K562 (cell line): Measurements from ENCODE around the gene HOXB5. TPM values are rescaled to one million over a fixed set of nuclear protein-coding genes. Genes with fewer than 3 reads are reported as not detected.
A peak's percentile ranks its signal among the peaks of the same experiment; 100 is the strongest.

Source experiments
- ATAC-seq: fragments of 200-7000 bp; cut with Tn5 transposase; 3 replicates; pipeline ENCODE4 v1.9.1; 2020; ENCODE audit warnings: moderate library complexity
- BruUV-seq: library from RNA; stranded (reverse); fragments of 400-500 nt; replicated peaks from 2 replicates; lab custom pipeline; 2021; lab: Mats Ljungman, UMichigan
- CTCF ChIA-PET: fragments of 300-600 bp; formaldehyde crosslinking; extraction: SDS; loops from one replicate; lab custom pipeline; 2021; ENCODE audit warnings: low intra/inter-chr PET ratio; lab: Yijun Ruan, JAX
- POLR2A ChIA-PET: fragments of 300-600, 350-650 bp; sonication (Branson Sonifier 250); formaldehyde crosslinking; extraction: SDS; loops from one replicate; lab custom pipeline; 2021; ENCODE audit warnings: antibody characterized with exemption, inconsistent platforms; lab: Yijun Ruan, JAX
- DNase-seq, 4 experiments: peaks; one replicate each; pipeline versions ENCODE4 v3.0.0 to v3.0.0-alpha.2; 2011 to 2018; ENCODE audit warnings: low spot score in 3 of 4, mixed read lengths in 3 of 4; ENCODE audit errors: extremely low read depth in 1 of 4
- FAIRE-seq: peaks from 2 replicates; lab custom pipeline; 2011; peaks lifted over from hg19 to GRCh38; lab: Jason Lieb, UNC
- H2AFZ ChIP-seq: 2 replicates; pipeline ENCODE4 v1.6.0; 2011; ENCODE audit warnings: low read depth, low read length, control low read depth, inconsistent platforms
- H3K27ac ChIP-seq: fragments of 200-600 bp; 3 replicates; pipeline ENCODE4 v1.8.0; 2011; ENCODE audit warnings: low read depth, mild to moderate bottlenecking, control low read depth, inconsistent platforms, low read length, moderate library complexity, mixed read lengths; ENCODE audit errors: extremely low read depth
- H3K27me3 ChIP-seq, 2 experiments: fragments of 300-600 bp in 1 of 2; 2 replicates in 1 of 2; 3 replicates in 1 of 2; pipeline versions ENCODE4 v1.6.0 to v1.8.0; 2011; ENCODE audit warnings: inconsistent platforms in 2 of 2, low read length in 2 of 2, mild to moderate bottlenecking in 1 of 2, mixed read lengths in 1 of 2, moderate library complexity in 1 of 2; ENCODE audit not compliant: control insufficient read depth in 2 of 2, insufficient read depth in 2 of 2
- H3K36me3 ChIP-seq: fragments of 300-600 bp; 3 replicates; pipeline ENCODE4 v1.8.0; 2011; ENCODE audit warnings: mild to moderate bottlenecking, low read length, inconsistent platforms; ENCODE audit not compliant: control insufficient read depth, insufficient read depth
- H3K4me1 ChIP-seq, 2 experiments: fragments of 200-600 bp in 1 of 2; replicated peaks in 1 of 2; 2 replicates in 1 of 2; 3 replicates in 1 of 2; pipeline versions ENCODE4 v1.5.1 to v1.8.0; 2011; ENCODE audit warnings: inconsistent platforms in 2 of 2, low read length in 2 of 2, mild to moderate bottlenecking in 1 of 2, mixed read lengths in 1 of 2, moderate library complexity in 1 of 2; ENCODE audit not compliant: control insufficient read depth in 2 of 2, insufficient read depth in 2 of 2
- H3K4me2 ChIP-seq: 2 replicates; pipeline ENCODE4 v1.6.1; 2011; ENCODE audit warnings: low read length, control low read depth, inconsistent platforms, mixed read lengths; ENCODE audit not compliant: insufficient read depth
- H3K4me3 ChIP-seq: fragments of 200-600 bp; sonication (generic), shearing (Covaris generic); 2 replicates; pipeline ENCODE4 v1.5.1; 2016; ENCODE audit warnings: control low read depth, inconsistent platforms
- H3K79me2 ChIP-seq: fragments of 200-600 bp; 3 replicates; pipeline ENCODE4 v1.8.0; 2011; ENCODE audit warnings: low read length, inconsistent platforms; ENCODE audit not compliant: control insufficient read depth, insufficient read depth
- H3K9ac ChIP-seq, 2 experiments: 2 replicates each; pipeline versions ENCODE4 v1.6.0 to v1.6.1; 2011; ENCODE audit warnings: low read depth in 2 of 2, low read length in 2 of 2, control low read depth in 1 of 2, inconsistent platforms in 1 of 2, mild to moderate bottlenecking in 1 of 2, mixed read lengths in 1 of 2; ENCODE audit not compliant: insufficient read depth in 1 of 2
- H3K9me1 ChIP-seq: one replicate; pipeline ENCODE4 v1.6.0; 2011; ENCODE audit warnings: inconsistent platforms, mild to moderate bottlenecking, low read length, moderate library complexity; ENCODE audit not compliant: control insufficient read depth, insufficient read depth
- H3K9me3 ChIP-seq: replicated peaks from 2 replicates; pipeline ENCODE4 v1.5.1; 2011; ENCODE audit warnings: low read depth, low read length, inconsistent platforms; ENCODE audit not compliant: control insufficient read depth, insufficient read depth
- H4K20me1 ChIP-seq: replicated peaks from 2 replicates; pipeline ENCODE4 v1.6.1; 2011; ENCODE audit warnings: low read length, inconsistent platforms, mixed read lengths; ENCODE audit not compliant: control insufficient read depth, insufficient read depth
- TFAP4 ChIP-seq: sonication (generic); formaldehyde crosslinking; IDR thresholded peaks from 2 replicates; pipeline ENCODE4 v1.8.0; 2022; ENCODE audit warnings: missing genetic modification reagents, mild to moderate bottlenecking, moderate library complexity, borderline replicate concordance
- ZFX ChIP-seq: sonication (generic); formaldehyde crosslinking; IDR thresholded peaks from 2 replicates; pipeline ENCODE4 v1.8.0; 2022; ENCODE audit warnings: mild to moderate bottlenecking, missing genetic modification reagents, moderate library complexity
- WGBS: fragments of 100-300 bp; shearing (Covaris generic); methylation state at CpG from one replicate; pipeline ENCODE4 v1.1.6; 2016; ENCODE audit warnings: low coverage, mixed read lengths; ENCODE audit not compliant: insufficient coverage; ENCODE audit errors: missing lambda C conversion rate; 5-methylcytosine and 5-hydroxymethylcytosine counted together
- in situ Hi-C: fragments of 300-500 bp; cut with MboI; formaldehyde crosslinking; loops from 4 replicates; pipeline ENCODE4 v1.15.0; 2018; ENCODE audit warnings: inconsistent platforms, mixed read lengths
- intact Hi-C: fragments of 100-400 bp; cut with micrococcal nuclease; formaldehyde crosslinking; loops from 2 replicates; pipeline ENCODE4 v1.14.2; 2022
- polyA plus RNA-seq, 8 experiments: library from polyadenylated mRNA; depleted of rRNA in 4 of 8; stranded (reverse) in 5 of 8; unstranded in 3 of 8; fragments of >200 nt; fragmentation: Nextera tagmentation in 2 of 8; fragmentation: Illumina TruSeq in 1 of 8; extraction: Ambion mirVana in 2 of 8; extraction: Trizol in 1 of 8; gene quantifications; 2 replicates each; pipeline versions ENCODE4 v1.2.1 to v1.2.3, GENCODE V29; 2011 to 2014; ENCODE audit warnings: inconsistent platforms in 1 of 8, missing spikeins in 1 of 8
- total RNA-seq, 7 experiments: library from RNA; depleted of rRNA in 6 of 7; stranded (reverse); fragments of >200 nt in 6 of 7; fragmentation: Illumina TruSeq in 2 of 7; extraction: Trizol in 2 of 7; gene quantifications; 2 replicates each; pipeline versions ENCODE4 v1.2.1 to v1.2.3, GENCODE V29; 2011 to 2021; ENCODE audit warnings: low replicate concordance in 1 of 7

The HOXB5 gene
- total and polyA plus RNA-seq, 9 of the 15 experiments (the other 6 are each of a cell fraction or from before 2014, with no cell fraction given): 0.24 to 2.7 (median 0.65) TPM

- Histone ChIP-seq H4K20me1 (no peaks in the 10 kb centered on the region; the same call in 1 of the 2 replicates), H3K36me3 (peaks cover 89% of the 10 kb centered on the region), H3K4me1 (peaks cover 49 to 69% of the 10 kb centered on the region in 2 experiments), H3K4me2 (peak overlapping the region; percentile 59), H3K27me3 (no peaks in the 10 kb centered on the region), H3K27ac (peak overlapping the region; percentile 44; the same call in 2 of the 3 replicates), H3K9ac (peak overlapping the region; percentile 24 to 81; a peak in 3 of 4 replicates), H3K79me2 (peaks cover 100% of the 10 kb centered on the region), H2AFZ (no peak overlapping the region), H3K9me3 (no peaks in the 10 kb centered on the region), H3K4me3 (peak overlapping the region; percentile 14; the same call in 1 of the 2 replicates), H3K9me1 (no peaks in the 10 kb centered on the region)
- ChIA-PET CTCF (no interaction called here), POLR2A (interaction anchor here (1.1 to 2.2 kb wide), 2 partner anchors 12 to 17 kb away, joined by 6 to 9 read pairs; no protein-coding TSS in a partner anchor)
- peak; percentile 48 for FAIRE-seq
- 14% methylated on average over 1 of the region's 1 CpG for WGBS
- peak; percentile 6; the same call in 2 of the 3 replicates for ATAC-seq
- in situ Hi-C loops: no loop called here
- TF ChIP-seq TFAP4 (CRISPR knock-in tag) (no peak), ZFX (CRISPR knock-in tag) (0 out of 2 replicates have a peak, but pooled peaks have one; percentile 12)
- no TSS peak for BruUV-seq
- intact Hi-C loops: no loop called here
- peak in 1 of 4 experiments; percentile 11 for DNase-seq
Measured at GRCh38 chr17:48571826-48572417, 21.7 kb downstream of the HOXB5 start.
